Endothelial cell (in vitro differentiated cells): ENCODE results near the gene DDIT3. TPM values are rescaled to one million over a fixed set of nuclear protein-coding genes. Genes with fewer than 3 reads are reported as not detected.

ENCODE experiments used
- DNase-seq: peaks from one replicate; pipeline ENCODE4 v3.0.0; 2021; ENCODE audit warnings: low spot score
- H3K27ac Mint-ChIP-seq: one replicate; pipeline ENCODE4 v1.8.0; 2021; ENCODE audit warnings: mixed read lengths, inconsistent platforms; ENCODE audit not compliant: unreplicated experiment
- H3K27me3 Mint-ChIP-seq: one replicate; pipeline ENCODE4 v1.8.0; 2021; ENCODE audit warnings: mild to moderate bottlenecking, moderate library complexity, mixed read lengths, inconsistent platforms; ENCODE audit not compliant: unreplicated experiment
- H3K36me3 Mint-ChIP-seq: one replicate; pipeline ENCODE4 v1.8.0; 2021; ENCODE audit warnings: mild to moderate bottlenecking, low read depth, mixed read lengths, inconsistent platforms; ENCODE audit not compliant: unreplicated experiment
- H3K4me1 Mint-ChIP-seq: one replicate; pipeline ENCODE4 v1.8.0; 2021; ENCODE audit warnings: mild to moderate bottlenecking, mixed read lengths, inconsistent platforms; ENCODE audit not compliant: unreplicated experiment
- H3K4me3 Mint-ChIP-seq: one replicate; pipeline ENCODE4 v1.8.0; 2021; ENCODE audit warnings: mild to moderate bottlenecking, mixed read lengths, inconsistent platforms; ENCODE audit not compliant: unreplicated experiment
- H3K9me3 Mint-ChIP-seq: one replicate; pipeline ENCODE4 v1.8.0; 2021; ENCODE audit warnings: mixed read lengths, inconsistent platforms; ENCODE audit not compliant: unreplicated experiment
- total RNA-seq: library from RNA; stranded (reverse); fragmentation: NEBNext Ultra II Directional; extraction: Animal tissue kit (Norgen Biotek cat#: 25700); gene quantifications from one replicate; pipeline ENCODE4 v1.2.1, GENCODE V29; 2021; ENCODE audit not compliant: unreplicated experiment
- TF ChIP-seq, protein P1 (sequence below): fragments of 200-600 bp; sonication (generic); IDR thresholded peaks from one replicate; pipeline ENCODE4 v1.5.0; 2021; ENCODE audit warnings: antibody characterized with exemption; ENCODE audit not compliant: unreplicated experiment

The DDIT3 gene
- total RNA-seq, 1 donor from 2014 or later, result 4.2 TPM

DNA sequence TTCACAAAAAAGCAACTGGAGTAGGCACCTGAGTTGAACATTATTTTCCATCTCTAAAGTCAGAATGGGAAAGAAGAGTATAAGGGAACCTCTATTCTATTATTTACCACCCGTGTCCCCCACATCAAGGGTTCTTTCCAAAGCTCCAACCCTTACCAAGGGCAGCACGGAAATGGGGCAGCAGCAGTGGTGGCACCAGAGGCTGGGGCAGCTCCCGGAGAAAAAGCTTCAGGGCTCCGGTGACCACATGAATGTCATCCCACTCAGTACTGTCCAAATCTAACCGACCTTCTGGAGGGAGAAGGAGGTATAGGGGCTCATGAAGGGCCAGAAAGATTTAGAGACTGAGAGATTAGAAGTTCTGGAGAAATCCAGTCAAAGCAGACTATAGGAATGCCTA, 46.4 kb downstream of the DDIT3 start:
- Mint-ChIP-seq H3K27ac (peak overlapping the region; percentile 55), H3K4me1 (peaks cover 35% of the 10 kb centered on the region), H3K9me3 (no peaks in the 10 kb centered on the region), H3K36me3 (peaks cover 26% of the 10 kb centered on the region), H3K4me3 (peak overlapping the region; percentile 85), H3K27me3 (peaks cover 23% of the 10 kb centered on the region)
- DNase-seq, result no peak
- TF ChIP-seq, protein P1, sequence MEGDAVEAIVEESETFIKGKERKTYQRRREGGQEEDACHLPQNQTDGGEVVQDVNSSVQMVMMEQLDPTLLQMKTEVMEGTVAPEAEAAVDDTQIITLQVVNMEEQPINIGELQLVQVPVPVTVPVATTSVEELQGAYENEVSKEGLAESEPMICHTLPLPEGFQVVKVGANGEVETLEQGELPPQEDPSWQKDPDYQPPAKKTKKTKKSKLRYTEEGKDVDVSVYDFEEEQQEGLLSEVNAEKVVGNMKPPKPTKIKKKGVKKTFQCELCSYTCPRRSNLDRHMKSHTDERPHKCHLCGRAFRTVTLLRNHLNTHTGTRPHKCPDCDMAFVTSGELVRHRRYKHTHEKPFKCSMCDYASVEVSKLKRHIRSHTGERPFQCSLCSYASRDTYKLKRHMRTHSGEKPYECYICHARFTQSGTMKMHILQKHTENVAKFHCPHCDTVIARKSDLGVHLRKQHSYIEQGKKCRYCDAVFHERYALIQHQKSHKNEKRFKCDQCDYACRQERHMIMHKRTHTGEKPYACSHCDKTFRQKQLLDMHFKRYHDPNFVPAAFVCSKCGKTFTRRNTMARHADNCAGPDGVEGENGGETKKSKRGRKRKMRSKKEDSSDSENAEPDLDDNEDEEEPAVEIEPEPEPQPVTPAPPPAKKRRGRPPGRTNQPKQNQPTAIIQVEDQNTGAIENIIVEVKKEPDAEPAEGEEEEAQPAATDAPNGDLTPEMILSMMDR, result no peak

DNA sequence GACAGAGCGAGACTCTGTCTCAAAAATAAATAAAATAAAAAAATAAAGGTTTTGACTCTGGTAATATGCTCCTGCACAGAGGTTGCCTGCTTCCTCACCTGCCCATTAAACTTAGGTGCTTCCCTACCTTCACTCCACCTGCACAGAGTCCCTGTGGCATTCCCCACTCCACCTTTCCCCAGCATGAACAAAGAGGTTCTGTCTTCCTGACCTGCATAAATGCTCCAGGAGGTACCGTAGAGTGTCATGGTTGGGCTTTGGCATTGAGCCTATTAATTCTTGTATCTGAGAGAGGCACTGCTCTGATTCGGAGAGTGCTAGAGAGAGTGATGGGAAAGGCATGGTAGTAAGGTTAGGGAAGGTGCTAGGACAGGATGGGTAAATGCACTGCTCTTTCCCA, 46.9 kb downstream of the DDIT3 start:
- Mint-ChIP-seq H3K36me3 (peaks cover 27% of the 10 kb centered on the region), H3K27ac (no peak overlapping the region), H3K4me1 (peaks cover 31% of the 10 kb centered on the region), H3K27me3 (peaks cover 21% of the 10 kb centered on the region), H3K9me3 (no peaks in the 10 kb centered on the region), H3K4me3 (no peak overlapping the region)
- no peak for DNase-seq
- TF ChIP-seq, protein P1, result no peak

DNA sequence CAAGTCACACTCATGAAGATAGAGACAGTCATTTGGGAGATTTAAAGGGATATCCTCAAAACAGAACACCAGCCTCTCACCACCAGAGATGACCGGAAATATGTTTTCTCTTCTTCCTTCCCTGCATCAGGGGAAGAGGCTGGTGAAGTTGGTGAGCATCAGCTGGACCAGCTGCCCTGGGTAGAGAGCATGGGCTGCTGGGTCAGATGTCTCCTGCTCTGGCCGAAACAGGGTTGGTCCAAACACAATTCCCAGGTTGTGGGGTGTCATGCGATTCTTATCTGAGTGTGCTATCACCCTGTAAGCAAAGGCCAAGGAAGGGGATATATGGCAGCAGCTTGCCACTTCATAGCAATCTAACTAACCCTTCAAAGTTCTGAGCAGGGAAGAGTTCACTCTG, 47.9 kb downstream of the DDIT3 start:
- H3K36me3 Mint-ChIP-seq, result peaks cover 36% of the 10 kb centered on the region
- H3K27ac Mint-ChIP-seq, result no peak overlapping the region
- no peaks in the 10 kb centered on the region for H3K9me3 Mint-ChIP-seq
- TF ChIP-seq, protein P1, result no peak
- no peak for DNase-seq
- peaks cover 29% of the 10 kb centered on the region for H3K4me1 Mint-ChIP-seq
- H3K4me3 Mint-ChIP-seq, result no peak overlapping the region
- H3K27me3 Mint-ChIP-seq, result peaks cover 20% of the 10 kb centered on the region

DNA sequence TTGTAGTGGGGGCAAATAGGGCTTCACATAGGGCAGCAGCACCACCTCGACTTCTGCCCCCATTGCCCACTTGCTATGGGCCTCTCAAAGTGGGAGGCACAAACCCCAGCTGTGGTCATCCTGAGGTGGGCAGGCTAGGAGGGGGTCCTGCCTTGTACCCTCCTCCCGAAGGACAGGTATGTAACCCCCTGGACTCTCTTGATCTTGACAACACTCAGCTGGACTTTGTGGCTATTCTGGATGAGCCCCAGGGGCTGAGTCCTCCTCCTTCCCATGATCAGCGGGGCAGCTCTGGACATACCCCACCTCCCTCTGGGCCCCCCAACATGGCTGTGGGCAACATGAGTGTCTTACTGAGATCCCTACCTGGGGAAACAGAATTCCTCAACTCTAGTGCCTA, 48.7 kb downstream of the DDIT3 start:
- Mint-ChIP-seq H3K9me3 (no peaks in the 10 kb centered on the region), H3K4me1 (peaks cover 27% of the 10 kb centered on the region), H3K27me3 (peaks cover 16% of the 10 kb centered on the region), H3K36me3 (peaks cover 39% of the 10 kb centered on the region), H3K4me3 (no peak overlapping the region), H3K27ac (no peak overlapping the region)
- DNase-seq, result no peak
- TF ChIP-seq, protein P1, result no peak

DNA sequence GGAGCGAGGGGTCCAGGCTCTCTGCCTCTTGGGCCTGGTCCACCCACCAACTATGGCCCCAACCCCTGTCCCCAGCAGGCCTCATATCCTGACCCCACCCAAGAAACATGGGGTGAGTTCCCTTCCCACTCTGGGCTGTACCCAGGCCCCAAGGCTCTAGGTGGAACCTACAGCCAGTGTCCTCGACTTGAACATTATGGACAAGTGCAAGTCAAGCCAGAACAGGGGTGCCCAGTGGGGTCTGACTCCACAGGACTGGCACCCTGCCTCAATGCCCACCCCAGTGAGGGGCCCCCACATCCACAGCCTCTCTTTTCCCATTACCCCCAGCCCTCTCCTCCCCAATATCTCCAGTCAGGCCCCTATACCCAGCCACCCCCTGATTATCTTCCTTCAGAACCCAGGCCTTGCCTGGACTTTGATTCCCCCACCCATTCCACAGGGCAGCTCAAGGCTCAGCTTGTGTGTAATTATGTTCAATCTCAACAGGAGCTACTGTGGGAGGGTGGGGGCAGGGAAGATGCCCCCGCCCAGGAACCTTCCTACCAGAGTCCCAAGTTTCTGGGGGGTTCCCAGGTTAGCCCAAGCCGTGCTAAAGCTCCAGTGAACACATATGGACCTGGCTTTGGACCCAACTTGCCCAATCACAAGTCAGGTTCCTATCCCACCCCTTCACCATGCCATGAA, 49.2 kb downstream of the DDIT3 start:
- TF ChIP-seq, protein P1, result no peak
- peaks cover 14% of the 10 kb centered on the region for H3K27me3 Mint-ChIP-seq
- DNase-seq, result no peak
- no peaks in the 10 kb centered on the region for H3K9me3 Mint-ChIP-seq
- H3K4me1 Mint-ChIP-seq, result peaks cover 23% of the 10 kb centered on the region
- H3K4me3 Mint-ChIP-seq, result no peak overlapping the region
- H3K27ac Mint-ChIP-seq, result no peak overlapping the region
- H3K36me3 Mint-ChIP-seq, result peaks cover 39% of the 10 kb centered on the region
